HepG2 (cell line): ENCODE results near the gene SRCIN1. TPM values are rescaled to one million over a fixed set of nuclear protein-coding genes. Genes with fewer than 3 reads are reported as not detected.

Source experiments
- NFE2 ChIP-seq: sonication (generic); formaldehyde crosslinking; IDR thresholded peaks from 2 replicates; pipeline ENCODE4 v1.4.0; 2020; ENCODE audit warnings: missing genetic modification reagents
- NFIB ChIP-seq: sonication (generic); formaldehyde crosslinking; IDR thresholded peaks from 2 replicates; pipeline ENCODE4 v1.9.0; 2021; ENCODE audit warnings: missing genetic modification reagents, mild to moderate bottlenecking, borderline replicate concordance
- PAF1 ChIP-seq: IDR thresholded peaks from 2 replicates; pipeline ENCODE4 v1.6.1; 2016; ENCODE audit warnings: missing genetic modification reagents, missing compliant biosample characterization
- RELA ChIP-seq: sonication (generic); formaldehyde crosslinking; IDR thresholded peaks from 2 replicates; pipeline ENCODE4 v1.4.0; 2020; ENCODE audit warnings: missing genetic modification reagents
- SATB2 ChIP-seq: sonication (generic); formaldehyde crosslinking; IDR thresholded peaks from 2 replicates; pipeline ENCODE4 v1.5.0; 2020; ENCODE audit warnings: missing genetic modification reagents
- SNAI1 ChIP-seq: sonication (generic); formaldehyde crosslinking; IDR thresholded peaks from 2 replicates; pipeline ENCODE4 v1.5.0; 2020; ENCODE audit warnings: mild to moderate bottlenecking, missing genetic modification reagents, borderline replicate concordance
- ZFP37 ChIP-seq: sonication (generic); formaldehyde crosslinking; IDR thresholded peaks from 2 replicates; pipeline ENCODE4 v1.4.0; 2020; ENCODE audit warnings: missing genetic modification reagents, borderline replicate concordance
- ZMAT3 ChIP-seq: sonication (generic); formaldehyde crosslinking; conservative IDR thresholded peaks from 2 replicates; pipeline ENCODE4 v1.7.0; 2021; ENCODE audit warnings: missing genetic modification reagents
- ZNF629 ChIP-seq: sonication (generic); formaldehyde crosslinking; conservative IDR thresholded peaks from 2 replicates; pipeline ENCODE4 v1.5.0; 2020; ENCODE audit warnings: missing genetic modification reagents
- polyA plus RNA-seq, 8 experiments: library from polyadenylated mRNA; depleted of rRNA in 3 of 8; stranded (reverse) in 7 of 8; unstranded in 1 of 8; fragments of >200 nt; fragmentation: Illumina TruSeq in 4 of 8; extraction: Trizol in 4 of 8; gene quantifications; 2 replicates each; pipeline versions ENCODE4 v1.2.1 to v1.2.3, GENCODE V29; 2011 to 2016; ENCODE audit warnings: low read depth in 4 of 8, missing spikeins in 1 of 8, mixed read lengths in 1 of 8; ENCODE audit not compliant: insufficient read depth in 1 of 8
- total RNA-seq, 5 experiments: library from RNA; depleted of rRNA; stranded (reverse); fragments of >200 nt; fragmentation: Illumina TruSeq; extraction: Trizol; gene quantifications; 2 replicates each; pipeline ENCODE4 v1.2.3, GENCODE V29; 2016; ENCODE audit warnings: low read depth in 1 of 5
- TF ChIP-seq, protein P1 (sequence below): IDR thresholded peaks from 2 replicates; pipeline ENCODE4 v1.6.1; 2016; ENCODE audit warnings: missing compliant biosample characterization, missing genetic modification reagents, borderline replicate concordance
- TF ChIP-seq, protein P2 (sequence below): sonication (generic); formaldehyde crosslinking; conservative IDR thresholded peaks from 2 replicates; pipeline ENCODE4 v1.4.0; 2020; ENCODE audit warnings: missing genetic modification reagents
- TF ChIP-seq, protein P3 (sequence below): sonication (generic); formaldehyde crosslinking; IDR thresholded peaks from 2 replicates; pipeline ENCODE4 v1.5.1; 2020; ENCODE audit warnings: mild to moderate bottlenecking, missing genetic modification reagents
- TF ChIP-seq, protein P4 (sequence below): sonication (generic); formaldehyde crosslinking; IDR thresholded peaks from one replicate; pipeline ENCODE4 v1.5.1; 2020; ENCODE audit warnings: mild to moderate bottlenecking, missing genetic modification reagents; ENCODE audit errors: not compliant biosample characterization

The SRCIN1 gene
- total and polyA plus RNA-seq, 2 of the 13 experiments (the other 11 are each of a cell fraction or from before 2014, with no cell fraction given) = 1.2 to 9.6 TPM

DNA sequence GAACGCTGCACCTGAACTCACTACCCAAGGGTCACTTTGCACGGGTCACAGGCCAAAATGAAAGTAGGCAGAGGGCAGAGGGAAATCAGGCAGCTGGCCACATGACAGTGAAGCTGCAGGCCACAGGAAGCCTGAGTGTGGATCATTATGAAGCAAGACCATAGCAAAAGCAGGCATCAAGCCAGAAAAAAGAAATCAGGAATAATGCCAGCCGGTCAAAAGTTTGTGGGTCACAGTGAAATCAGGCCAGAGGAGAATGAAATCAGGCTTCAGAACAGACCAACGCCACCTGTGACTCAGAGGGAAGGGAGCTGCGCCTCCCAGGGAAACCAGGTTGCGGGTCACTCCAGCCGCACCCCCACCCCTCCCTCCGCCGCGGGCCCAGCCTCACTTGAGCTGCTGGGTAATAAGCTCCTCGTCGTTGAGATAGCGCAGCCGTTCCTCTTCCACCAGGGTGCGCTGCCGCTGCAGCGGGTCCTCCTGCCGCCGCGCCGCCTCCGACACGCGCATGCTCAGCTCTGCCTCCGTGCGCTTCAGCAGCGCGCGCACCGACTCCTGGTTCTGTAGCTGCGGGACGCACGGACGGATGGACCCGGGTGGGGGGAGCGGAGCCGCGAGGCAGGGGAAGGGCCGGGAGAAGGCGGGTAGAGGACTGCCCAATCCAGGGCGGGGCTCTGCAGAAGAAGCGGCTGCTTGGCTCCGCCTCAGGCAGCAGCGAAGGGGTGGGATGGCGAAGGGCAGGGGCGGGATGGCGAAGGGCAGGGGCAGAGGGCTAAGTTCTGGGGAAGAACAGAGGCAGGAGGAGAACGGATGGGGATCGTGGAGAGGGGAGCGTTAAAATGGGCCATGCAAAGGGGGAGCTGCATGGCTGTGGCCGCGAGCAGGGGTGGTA lies 47.7 kb downstream of the SRCIN1 start (continued):
- TF ChIP-seq, protein P1, sequence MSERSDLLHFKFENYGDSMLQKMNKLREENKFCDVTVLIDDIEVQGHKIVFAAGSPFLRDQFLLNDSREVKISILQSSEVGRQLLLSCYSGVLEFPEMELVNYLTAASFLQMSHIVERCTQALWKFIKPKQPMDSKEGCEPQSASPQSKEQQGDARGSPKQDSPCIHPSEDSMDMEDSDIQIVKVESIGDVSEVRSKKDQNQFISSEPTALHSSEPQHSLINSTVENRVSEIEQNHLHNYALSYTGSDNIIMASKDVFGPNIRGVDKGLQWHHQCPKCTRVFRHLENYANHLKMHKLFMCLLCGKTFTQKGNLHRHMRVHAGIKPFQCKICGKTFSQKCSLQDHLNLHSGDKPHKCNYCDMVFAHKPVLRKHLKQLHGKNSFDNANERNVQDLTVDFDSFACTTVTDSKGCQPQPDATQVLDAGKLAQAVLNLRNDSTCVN (CRISPR knock-in tag) = 0 out of 2 replicates have a peak, but pooled peaks have one; percentile 48
- TF ChIP-seq ZNF629 (CRISPR knock-in tag) (no peak), NFE2 (CRISPR knock-in tag) (no peak), SNAI1 (no peak), ZFP37 (no peak), NFIB (CRISPR knock-in tag) (no peak), RELA (CRISPR knock-in tag) (0 out of 2 replicates have a peak, but pooled peaks have one; percentile 85), PAF1 (CRISPR knock-in tag) (no peak), ZMAT3 (CRISPR knock-in tag) (no peak), SATB2 (CRISPR knock-in tag) (no peak)
- TF ChIP-seq, protein P2, sequence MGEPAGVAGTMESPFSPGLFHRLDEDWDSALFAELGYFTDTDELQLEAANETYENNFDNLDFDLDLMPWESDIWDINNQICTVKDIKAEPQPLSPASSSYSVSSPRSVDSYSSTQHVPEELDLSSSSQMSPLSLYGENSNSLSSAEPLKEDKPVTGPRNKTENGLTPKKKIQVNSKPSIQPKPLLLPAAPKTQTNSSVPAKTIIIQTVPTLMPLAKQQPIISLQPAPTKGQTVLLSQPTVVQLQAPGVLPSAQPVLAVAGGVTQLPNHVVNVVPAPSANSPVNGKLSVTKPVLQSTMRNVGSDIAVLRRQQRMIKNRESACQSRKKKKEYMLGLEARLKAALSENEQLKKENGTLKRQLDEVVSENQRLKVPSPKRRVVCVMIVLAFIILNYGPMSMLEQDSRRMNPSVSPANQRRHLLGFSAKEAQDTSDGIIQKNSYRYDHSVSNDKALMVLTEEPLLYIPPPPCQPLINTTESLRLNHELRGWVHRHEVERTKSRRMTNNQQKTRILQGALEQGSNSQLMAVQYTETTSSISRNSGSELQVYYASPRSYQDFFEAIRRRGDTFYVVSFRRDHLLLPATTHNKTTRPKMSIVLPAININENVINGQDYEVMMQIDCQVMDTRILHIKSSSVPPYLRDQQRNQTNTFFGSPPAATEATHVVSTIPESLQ = no peak; the same call in 1 of the 2 replicates
- TF ChIP-seq, protein P3, sequence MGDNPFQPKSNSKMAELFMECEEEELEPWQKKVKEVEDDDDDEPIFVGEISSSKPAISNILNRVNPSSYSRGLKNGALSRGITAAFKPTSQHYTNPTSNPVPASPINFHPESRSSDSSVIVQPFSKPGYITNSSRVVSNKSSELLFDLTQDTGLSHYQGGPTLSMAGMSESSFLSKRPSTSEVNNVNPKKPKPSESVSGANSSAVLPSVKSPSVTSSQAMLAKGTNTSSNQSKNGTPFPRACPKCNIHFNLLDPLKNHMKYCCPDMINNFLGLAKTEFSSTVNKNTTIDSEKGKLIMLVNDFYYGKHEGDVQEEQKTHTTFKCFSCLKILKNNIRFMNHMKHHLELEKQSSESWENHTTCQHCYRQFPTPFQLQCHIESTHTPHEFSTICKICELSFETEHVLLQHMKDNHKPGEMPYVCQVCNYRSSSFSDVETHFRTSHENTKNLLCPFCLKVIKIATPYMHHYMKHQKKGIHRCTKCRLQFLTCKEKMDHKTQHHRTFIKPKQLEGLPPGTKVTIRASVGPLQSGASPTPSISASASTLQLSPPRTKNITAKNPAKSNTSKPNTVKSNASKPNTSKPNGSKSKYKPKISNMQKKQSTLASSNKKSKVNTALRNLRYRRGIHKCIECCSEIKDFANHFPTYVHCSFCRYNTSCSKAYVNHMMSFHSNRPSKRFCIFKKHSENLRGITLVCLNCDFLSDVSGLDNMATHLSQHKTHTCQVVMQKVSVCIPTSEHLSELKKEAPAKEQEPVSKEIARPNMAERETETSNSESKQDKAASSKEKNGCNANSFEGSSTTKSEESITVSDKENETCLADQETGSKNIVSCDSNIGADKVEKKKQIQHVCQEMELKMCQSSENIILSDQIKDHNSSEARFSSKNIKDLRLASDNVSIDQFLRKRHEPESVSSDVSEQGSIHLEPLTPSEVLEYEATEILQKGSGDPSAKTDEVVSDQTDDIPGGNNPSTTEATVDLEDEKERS (CRISPR knock-in tag) = peak; percentile 80
- TF ChIP-seq, protein P4, sequence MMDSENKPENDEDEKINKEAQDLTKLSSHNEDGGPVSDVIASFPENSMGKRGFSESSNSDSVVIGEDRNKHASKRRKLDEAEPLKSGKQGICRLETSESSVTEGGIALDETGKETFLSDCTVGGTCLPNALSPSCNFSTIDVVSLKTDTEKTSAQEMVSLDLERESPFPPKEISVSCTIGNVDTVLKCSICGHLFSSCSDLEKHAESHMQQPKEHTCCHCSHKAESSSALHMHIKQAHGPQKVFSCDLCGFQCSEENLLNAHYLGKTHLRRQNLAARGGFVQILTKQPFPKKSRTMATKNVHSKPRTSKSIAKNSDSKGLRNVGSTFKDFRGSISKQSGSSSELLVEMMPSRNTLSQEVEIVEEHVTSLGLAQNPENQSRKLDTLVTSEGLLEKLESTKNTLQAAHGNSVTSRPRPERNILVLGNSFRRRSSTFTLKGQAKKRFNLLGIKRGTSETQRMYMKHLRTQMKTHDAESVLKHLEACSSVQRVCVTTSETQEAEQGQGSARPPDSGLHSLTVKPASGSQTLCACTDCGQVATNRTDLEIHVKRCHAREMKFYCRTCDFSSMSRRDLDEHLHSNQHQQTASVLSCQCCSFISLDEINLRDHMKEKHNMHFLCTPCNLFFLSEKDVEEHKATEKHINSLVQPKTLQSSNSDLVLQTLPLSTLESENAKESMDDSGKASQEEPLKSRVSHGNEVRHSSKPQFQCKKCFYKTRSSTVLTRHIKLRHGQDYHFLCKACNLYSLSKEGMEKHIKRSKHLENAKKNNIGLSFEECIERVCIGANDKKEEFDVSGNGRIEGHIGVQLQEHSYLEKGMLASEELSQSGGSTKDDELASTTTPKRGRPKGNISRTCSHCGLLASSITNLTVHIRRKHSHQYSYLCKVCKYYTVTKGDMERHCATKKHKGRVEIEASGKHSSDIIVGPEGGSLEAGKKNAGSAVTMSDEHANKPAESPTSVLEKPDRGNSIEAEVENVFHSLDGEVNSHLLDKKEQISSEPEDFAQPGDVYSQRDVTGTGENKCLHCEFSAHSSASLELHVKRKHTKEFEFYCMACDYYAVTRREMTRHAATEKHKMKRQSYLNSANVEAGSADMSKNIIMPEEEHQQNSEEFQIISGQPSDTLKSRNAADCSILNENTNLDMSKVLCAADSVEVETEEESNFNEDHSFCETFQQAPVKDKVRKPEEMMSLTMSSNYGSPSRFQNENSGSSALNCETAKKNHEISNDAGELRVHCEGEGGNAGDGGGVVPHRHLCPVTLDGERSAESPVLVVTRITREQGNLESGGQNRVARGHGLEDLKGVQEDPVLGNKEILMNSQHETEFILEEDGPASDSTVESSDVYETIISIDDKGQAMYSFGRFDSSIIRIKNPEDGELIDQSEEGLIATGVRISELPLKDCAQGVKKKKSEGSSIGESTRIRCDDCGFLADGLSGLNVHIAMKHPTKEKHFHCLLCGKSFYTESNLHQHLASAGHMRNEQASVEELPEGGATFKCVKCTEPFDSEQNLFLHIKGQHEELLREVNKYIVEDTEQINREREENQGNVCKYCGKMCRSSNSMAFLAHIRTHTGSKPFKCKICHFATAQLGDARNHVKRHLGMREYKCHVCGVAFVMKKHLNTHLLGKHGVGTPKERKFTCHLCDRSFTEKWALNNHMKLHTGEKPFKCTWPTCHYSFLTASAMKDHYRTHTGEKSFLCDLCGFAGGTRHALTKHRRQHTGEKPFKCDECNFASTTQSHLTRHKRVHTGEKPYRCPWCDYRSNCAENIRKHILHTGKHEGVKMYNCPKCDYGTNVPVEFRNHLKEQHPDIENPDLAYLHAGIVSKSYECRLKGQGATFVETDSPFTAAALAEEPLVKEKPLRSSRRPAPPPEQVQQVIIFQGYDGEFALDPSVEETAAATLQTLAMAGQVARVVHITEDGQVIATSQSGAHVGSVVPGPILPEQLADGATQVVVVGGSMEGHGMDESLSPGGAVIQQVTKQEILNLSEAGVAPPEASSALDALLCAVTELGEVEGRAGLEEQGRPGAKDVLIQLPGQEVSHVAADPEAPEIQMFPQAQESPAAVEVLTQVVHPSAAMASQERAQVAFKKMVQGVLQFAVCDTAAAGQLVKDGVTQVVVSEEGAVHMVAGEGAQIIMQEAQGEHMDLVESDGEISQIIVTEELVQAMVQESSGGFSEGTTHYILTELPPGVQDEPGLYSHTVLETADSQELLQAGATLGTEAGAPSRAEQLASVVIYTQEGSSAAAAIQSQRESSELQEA (CRISPR knock-in tag) = no peak
